GM12878 (cell line): ENCODE measurements around the gene NNAT. TPM values are rescaled to one million over a fixed set of nuclear protein-coding genes. Genes with fewer than 3 reads are reported as not detected.

Source experiments
- ATAC-seq: fragments of 200-7000 bp; cut with Tn5 transposase; 3 replicates; pipeline ENCODE4 v1.9.1; 2020; ENCODE audit warnings: mild to moderate bottlenecking, moderate library complexity
- BruUV-seq: library from RNA; stranded (reverse); fragments of 400-500 nt; replicated peaks from 2 replicates; lab custom pipeline; 2021; lab: Mats Ljungman, UMichigan
- CTCF ChIA-PET: fragments of 300-600 bp; sonication (Branson Sonifier 250); formaldehyde crosslinking; extraction: SDS; loops from one replicate; lab custom pipeline; 2021; ENCODE audit warnings: inconsistent platforms; lab: Yijun Ruan, JAX
- POLR2A ChIA-PET: fragments of 350-600 bp; formaldehyde crosslinking; extraction: SDS; loops from one replicate; lab custom pipeline; 2021; ENCODE audit warnings: inconsistent platforms; lab: Charles Lee
- RAD21 ChIA-PET: fragments of 300-600 bp; sonication (Branson Sonifier 250); formaldehyde crosslinking; loops from one replicate; lab custom pipeline; 2023; ENCODE audit warnings: antibody characterized with exemption; ENCODE audit not compliant: unreplicated experiment; lab: Charles Lee
- SMC1A ChIA-PET: fragments of 300-600 bp; sonication (Branson Sonifier 250); formaldehyde crosslinking; loops from one replicate; lab custom pipeline; 2023; ENCODE audit not compliant: unreplicated experiment, uncharacterized antibody; lab: Charles Lee
- DNase-seq: peaks from one replicate; pipeline ENCODE4 v3.0.0-alpha.2; 2011; ENCODE audit warnings: low read depth, low spot score
- FAIRE-seq: peaks from 3 replicates; lab custom pipeline; 2011; peaks lifted over from hg19 to GRCh38; lab: Jason Lieb, UNC
- H2AFZ ChIP-seq: 2 replicates; pipeline ENCODE4 v1.6.0; 2011; ENCODE audit warnings: low read depth, low read length, control low read depth; ENCODE audit not compliant: control insufficient read depth
- H3K27ac ChIP-seq: 2 replicates; pipeline ENCODE4 v1.5.1; 2011; ENCODE audit warnings: control low read depth; ENCODE audit not compliant: control insufficient read depth, insufficient read depth
- H3K27me3 ChIP-seq, 2 experiments: replicated peaks in 1 of 2; 2 replicates each; pipeline versions ENCODE4 v1.6.0 to v1.6.1; 2011; ENCODE audit warnings: low read length in 1 of 2; ENCODE audit not compliant: control insufficient read depth in 2 of 2, insufficient read depth in 2 of 2
- H3K36me3 ChIP-seq, 2 experiments: 2 replicates each; pipeline ENCODE4 v1.5.1; 2011; ENCODE audit warnings: low read length in 1 of 2; ENCODE audit not compliant: control insufficient read depth in 2 of 2, insufficient read depth in 2 of 2
- H3K4me1 ChIP-seq: 2 replicates; pipeline ENCODE4 v1.6.1; 2011; ENCODE audit warnings: mild to moderate bottlenecking, low read length, moderate library complexity, mixed read lengths; ENCODE audit not compliant: control insufficient read depth, insufficient read depth
- H3K4me2 ChIP-seq: 2 replicates; pipeline ENCODE4 v1.6.0; 2011; ENCODE audit warnings: control low read depth; ENCODE audit not compliant: control insufficient read depth, insufficient read depth
- H3K4me3 ChIP-seq: fragments of 200-600 bp; sonication (generic); 2 replicates; pipeline ENCODE4 v1.5.1; 2016
- H3K79me2 ChIP-seq: 2 replicates; pipeline ENCODE4 v1.6.0; 2011; ENCODE audit warnings: low read length; ENCODE audit not compliant: control insufficient read depth, insufficient read depth
- H3K9ac ChIP-seq: 2 replicates; pipeline ENCODE4 v1.8.0; 2011; ENCODE audit warnings: low read length, control low read depth, mixed read lengths; ENCODE audit not compliant: control insufficient read depth, insufficient read depth
- H3K9me3 ChIP-seq: replicated peaks from 3 replicates; pipeline ENCODE4 v1.5.1; 2011; ENCODE audit warnings: mild to moderate bottlenecking, low read length; ENCODE audit not compliant: control insufficient read depth, insufficient read depth
- H4K20me1 ChIP-seq: 2 replicates; pipeline ENCODE4 v1.6.0; 2011; ENCODE audit not compliant: control insufficient read depth, insufficient read depth
- BMI1 ChIP-seq: fragments of 450-650 bp; IDR thresholded peaks from 2 replicates; pipeline ENCODE4 v1.6.1; 2016; ENCODE audit warnings: mild to moderate bottlenecking, moderate library complexity, borderline replicate concordance
- CEBPZ ChIP-seq: fragments of 150-350 bp; IDR thresholded peaks from 2 replicates; pipeline ENCODE4 v1.6.1; 2016; ENCODE audit warnings: low read depth, low read length
- KDM1A ChIP-seq: fragments of 200-600 bp; sonication (generic); IDR thresholded peaks from 2 replicates; pipeline ENCODE4 v1.6.1; 2016; ENCODE audit warnings: borderline replicate concordance
- KLF5 ChIP-seq: fragments of 450-650 bp; IDR thresholded peaks from 2 replicates; pipeline ENCODE4 v1.6.1; 2014; ENCODE audit warnings: mild to moderate bottlenecking; ENCODE audit not compliant: partially characterized antibody
- NBN ChIP-seq: fragments of 450-650 bp; IDR thresholded peaks from 2 replicates; pipeline ENCODE4 v1.6.1; 2016
- SIN3A ChIP-seq: IDR thresholded peaks from 2 replicates; pipeline ENCODE4 v1.6.1; 2012; ENCODE audit warnings: low read depth, low read length, improper control_type of control experiment
- SUPT20H ChIP-seq: IDR thresholded peaks from 2 replicates; pipeline ENCODE4 v1.6.1; 2011; ENCODE audit warnings: low read depth, mild to moderate bottlenecking, low read length, moderate library complexity, borderline replicate concordance; ENCODE audit not compliant: control insufficient read depth
- WGBS: methylation state at CpG from one replicate; pipeline ENCODE4 v1.1.6; 2016; ENCODE audit warnings: low lambda C conversion rate; ENCODE audit not compliant: insufficient replicate concordance, insufficient coverage; ENCODE audit errors: missing lambda C conversion rate; 5-methylcytosine and 5-hydroxymethylcytosine counted together
- in situ Hi-C: fragments of 300-500 bp; cut with MboI; formaldehyde crosslinking; loops from 9 replicates; pipeline ENCODE4 v1.14.3; 2018; ENCODE audit warnings: mixed read lengths
- intact Hi-C: fragments of 100-400 bp; cut with micrococcal nuclease; formaldehyde crosslinking; loops from one replicate; pipeline ENCODE4 v1.14.2; 2022; ENCODE audit not compliant: unreplicated experiment
- polyA plus RNA-seq, 11 experiments: library from polyadenylated mRNA; depleted of rRNA in 4 of 11; unstranded in 6 of 11; stranded (reverse) in 5 of 11; fragments of >200 nt; fragmentation: Nextera tagmentation in 4 of 11; fragmentation: Illumina TruSeq in 1 of 11; extraction: Ambion mirVana in 4 of 11; extraction: Trizol in 1 of 11; gene quantifications; 1 replicate in 1 of 11; 2 replicates in 10 of 11; pipeline versions ENCODE4 v1.2.1 to v1.2.3, GENCODE V29; 2011 to 2016; ENCODE audit warnings: inconsistent platforms in 2 of 11, missing spikeins in 2 of 11, low read depth in 1 of 11
- total RNA-seq, 4 experiments: library from RNA; depleted of rRNA in 3 of 4; stranded (reverse); fragments of >200 nt in 3 of 4; fragmentation: Illumina TruSeq in 1 of 4; extraction: Trizol in 1 of 4; gene quantifications; 2 replicates each; pipeline versions ENCODE4 v1.2.1 to v1.2.3, GENCODE V29; 2013 to 2021
- TF ChIP-seq, protein P1 (sequence below): fragments of 450-650 bp; IDR thresholded peaks from 2 replicates; pipeline ENCODE4 v1.6.1; 2017; ENCODE audit warnings: mild to moderate bottlenecking, low read depth, inconsistent platforms; ENCODE audit not compliant: poor library complexity, severe bottlenecking

NNAT gene
- total and polyA plus RNA-seq, 10 of the 15 experiments (the other 5 are each of a cell fraction or from before 2014, with no cell fraction given), result 0.22 to 0.99 (median 0.42) TPM; not detected in 7

DNA sequence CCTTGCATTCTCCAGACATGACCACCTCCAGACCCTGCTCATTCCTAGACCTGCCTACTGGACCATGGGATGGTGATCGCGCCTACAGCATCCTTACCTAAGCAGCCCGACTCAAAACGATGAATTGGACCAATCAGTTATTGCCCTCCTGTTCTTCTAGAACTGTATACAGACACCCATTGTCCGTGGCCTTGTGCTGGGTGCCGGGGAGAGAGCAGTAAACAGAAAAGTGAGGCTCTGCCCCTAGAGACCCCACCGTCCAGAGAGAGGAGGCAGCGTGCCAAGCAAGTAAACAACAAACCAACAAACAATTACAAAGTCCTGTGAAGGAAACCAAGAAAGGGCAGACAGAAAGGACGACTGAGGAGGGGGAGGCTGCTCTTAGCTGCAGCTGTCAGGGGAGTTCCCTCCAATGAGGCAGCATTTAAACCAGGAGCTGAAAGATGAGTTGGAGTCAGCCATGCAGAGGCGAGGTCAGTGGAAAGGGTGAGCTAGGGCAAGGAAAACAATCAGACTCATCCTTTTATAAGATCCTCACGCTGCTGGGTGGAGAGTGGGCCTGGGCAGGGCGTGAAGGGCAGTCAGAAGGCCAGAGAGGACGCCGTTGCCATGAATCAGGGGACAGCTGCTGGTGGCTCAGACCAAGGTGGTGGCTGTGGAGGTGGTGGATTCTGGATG, 44.2 kb downstream of the NNAT start:
- intact Hi-C loops (loop anchor here (2.0 to 10.0 kb wide), 2 partner anchors 190 to 426 kb away; no protein-coding TSS in a partner anchor), in situ Hi-C loops (loop anchor here (5.0 to 10.0 kb wide), 2 partner anchors 427 to 660 kb away; no protein-coding TSS in a partner anchor)
- ChIA-PET RAD21 (interaction anchor here (0.6 to 1.0 kb wide), 3 partner anchors 426 to 655 kb away, joined by 3 to 7 read pairs (median 4); no protein-coding TSS in a partner anchor), POLR2A (no interaction called here), SMC1A (interaction anchor here (0.6 to 2.9 kb wide), 6 partner anchors 20 to 656 kb away, joined by 3 to 9 read pairs (median 4); no protein-coding TSS in a partner anchor), CTCF (interaction anchor here (0.6 to 4.3 kb wide), 13 partner anchors 9 to 656 kb away, joined by 3 to 26 read pairs (median 3); no protein-coding TSS in a partner anchor)
- no peaks in the 10 kb centered on the region for H4K20me1 ChIP-seq
- no peak overlapping the region for H3K9ac ChIP-seq
- H2AFZ ChIP-seq, result no peak overlapping the region
- H3K79me2 ChIP-seq, result no peaks in the 10 kb centered on the region
- no peak overlapping the region for H3K4me3 ChIP-seq
- no peaks in the 10 kb centered on the region for H3K9me3 ChIP-seq
- no TSS peak for BruUV-seq
- no peaks in the 10 kb centered on the region for H3K4me1 ChIP-seq
- TF ChIP-seq KDM1A, result no peak
- no peak for TF ChIP-seq SIN3A
- no peak for TF ChIP-seq CEBPZ
- TF ChIP-seq NBN, result no peak
- TF ChIP-seq, protein P1, sequence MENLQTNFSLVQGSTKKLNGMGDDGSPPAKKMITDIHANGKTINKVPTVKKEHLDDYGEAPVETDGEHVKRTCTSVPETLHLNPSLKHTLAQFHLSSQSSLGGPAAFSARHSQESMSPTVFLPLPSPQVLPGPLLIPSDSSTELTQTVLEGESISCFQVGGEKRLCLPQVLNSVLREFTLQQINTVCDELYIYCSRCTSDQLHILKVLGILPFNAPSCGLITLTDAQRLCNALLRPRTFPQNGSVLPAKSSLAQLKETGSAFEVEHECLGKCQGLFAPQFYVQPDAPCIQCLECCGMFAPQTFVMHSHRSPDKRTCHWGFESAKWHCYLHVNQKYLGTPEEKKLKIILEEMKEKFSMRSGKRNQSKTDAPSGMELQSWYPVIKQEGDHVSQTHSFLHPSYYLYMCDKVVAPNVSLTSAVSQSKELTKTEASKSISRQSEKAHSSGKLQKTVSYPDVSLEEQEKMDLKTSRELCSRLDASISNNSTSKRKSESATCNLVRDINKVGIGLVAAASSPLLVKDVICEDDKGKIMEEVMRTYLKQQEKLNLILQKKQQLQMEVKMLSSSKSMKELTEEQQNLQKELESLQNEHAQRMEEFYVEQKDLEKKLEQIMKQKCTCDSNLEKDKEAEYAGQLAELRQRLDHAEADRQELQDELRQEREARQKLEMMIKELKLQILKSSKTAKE, result no peak
- TF ChIP-seq BMI1, result no peak
- TF ChIP-seq KLF5, result no peak
- no peak for TF ChIP-seq SUPT20H
- H3K27me3 ChIP-seq, result peaks cover 2 to 12% of the 10 kb centered on the region in 2 experiments
- H3K36me3 ChIP-seq, result no peaks in the 10 kb centered on the region
- no peak overlapping the region for H3K27ac ChIP-seq
- no peak overlapping the region for H3K4me2 ChIP-seq
- DNase-seq (no peak), FAIRE-seq (no peak), ATAC-seq (no peak)
- 41% methylated on average over 14 of the region's 14 CpGs for WGBS
